BLaER1 treated with 17β-estradiol and CSF1 and Interleukin-3, amounts not matched to agents 10 nM and 100 nM (cell line): ENCODE data around the gene ADCY3.

Experiments
- H3K27ac ChIP-seq, 11 experiments: shearing (Covaris generic); formaldehyde crosslinking; 2 replicates each; pipeline ENCODE4 v1.8.1; 2022
- H3K27me3 ChIP-seq, 11 experiments: shearing (Covaris generic); formaldehyde crosslinking; 2 replicates each; pipeline ENCODE4 v1.8.1; 2022
- H3K36me3 ChIP-seq, 11 experiments: shearing (Covaris generic); formaldehyde crosslinking; 2 replicates each; pipeline ENCODE4 v1.8.1; 2022
- H3K4me1 ChIP-seq, 10 experiments: shearing (Covaris generic); formaldehyde crosslinking; 2 replicates each; pipeline ENCODE4 v1.8.1; 2022
- H3K4me2 ChIP-seq, 11 experiments: shearing (Covaris generic); formaldehyde crosslinking; 2 replicates each; pipeline ENCODE4 v1.8.1; 2022
- H3K4me3 ChIP-seq, 10 experiments: shearing (Covaris generic); formaldehyde crosslinking; 2 replicates each; pipeline ENCODE4 v1.8.1; 2022
- H3K9ac ChIP-seq, 11 experiments: shearing (Covaris generic); formaldehyde crosslinking; 2 replicates each; pipeline ENCODE4 v1.8.1; 2022
- H3K9me3 ChIP-seq, 11 experiments: shearing (Covaris generic); formaldehyde crosslinking; replicated peaks in 1 of 11; 2 replicates each; pipeline ENCODE4 v1.8.1; 2022
- H4K20me1 ChIP-seq, 11 experiments: shearing (Covaris generic); formaldehyde crosslinking; 2 replicates each; pipeline ENCODE4 v1.8.1; 2022
- Cebpa-rat ChIP-seq, 11 experiments: shearing (Covaris generic); IDR thresholded peaks; 2 replicates each; pipeline ENCODE4 v1.8.1; 2022

Gene ADCY3

GRCh38 chr2:24863641-24864040 lies 56.4 kb downstream of the ADCY3 start:
- Histone ChIP-seq H3K4me3 (no peak overlapping the region), H3K27me3 (no peaks in the 10 kb centered on the region), H3K4me1 (no peaks in the 10 kb centered on the region), H3K36me3 (peaks cover 6 to 78% (median 29%) of the 10 kb centered on the region in 11 experiments; a peak in 18 of 22 replicates), H3K9me3 (no peaks in the 10 kb centered on the region), H3K4me2 (no peak overlapping the region), H3K9ac (no peak overlapping the region), H3K27ac (no peak overlapping the region), H4K20me1 (peaks cover 0 to 23% (median 0%) of the 10 kb centered on the region in 11 experiments; a peak in 5 of 22 replicates)
- no peak for TF ChIP-seq Cebpa-rat (IDR thresholded peaks at IDR 0.05)

GRCh38 chr2:24861500-24861899 lies 58.5 kb downstream of the ADCY3 start:
- no peak overlapping the region for H3K9ac ChIP-seq
- H3K27ac ChIP-seq = no peak overlapping the region
- no peaks in the 10 kb centered on the region for H3K9me3 ChIP-seq
- H3K27me3 ChIP-seq = no peaks in the 10 kb centered on the region
- H3K4me2 ChIP-seq = no peak overlapping the region
- H3K4me3 ChIP-seq = no peak overlapping the region
- H3K36me3 ChIP-seq = peaks cover 6 to 67% (median 21%) of the 10 kb centered on the region in 11 experiments; a peak in 15 of 22 replicates
- TF ChIP-seq Cebpa-rat (IDR thresholded peaks at IDR 0.05) = no peak
- H4K20me1 ChIP-seq = peaks cover 0 to 30% (median 0%) of the 10 kb centered on the region in 11 experiments; a peak in 5 of 22 replicates
- peaks cover under 1 to 18% (median 13%) of the 10 kb centered on the region in 10 experiments; a peak in 18 of 20 replicates for H3K4me1 ChIP-seq

GRCh38 chr2:24860631-24861030 lies 59.4 kb downstream of the ADCY3 start:
- Histone ChIP-seq H3K27ac (no peak overlapping the region), H3K36me3 (peaks cover 6 to 63% (median 14%) of the 10 kb centered on the region in 11 experiments; a peak in 14 of 22 replicates), H3K4me1 (peaks cover 6 to 27% (median 21%) of the 10 kb centered on the region in 10 experiments; a peak in 18 of 20 replicates), H3K4me3 (no peak overlapping the region), H3K9me3 (no peaks in the 10 kb centered on the region), H3K27me3 (no peaks in the 10 kb centered on the region), H4K20me1 (peaks cover 0 to 33% (median 0%) of the 10 kb centered on the region in 11 experiments; a peak in 6 of 22 replicates), H3K4me2 (no peak overlapping the region), H3K9ac (no peak overlapping the region)
- TF ChIP-seq Cebpa-rat (IDR thresholded peaks at IDR 0.05) = no peak

- Histone ChIP-seq H4K20me1 (peaks cover 0 to 38% (median 0%) of the 10 kb centered on the region in 11 experiments; a peak in 6 of 22 replicates), H3K9me3 (no peaks in the 10 kb centered on the region), H3K27ac (no peak overlapping the region), H3K4me2 (no peak overlapping the region), H3K4me1 (peaks cover 6 to 32% (median 26%) of the 10 kb centered on the region in 10 experiments; a peak in 18 of 20 replicates), H3K36me3 (peaks cover 6 to 58% (median 14%) of the 10 kb centered on the region in 11 experiments; a peak in 14 of 22 replicates), H3K4me3 (no peak overlapping the region), H3K9ac (no peak overlapping the region), H3K27me3 (no peaks in the 10 kb centered on the region)
- TF ChIP-seq Cebpa-rat (IDR thresholded peaks at IDR 0.05) = no peak
Measured at GRCh38 chr2:24859968-24860600, 60.0 kb downstream of the ADCY3 start.

- no peak overlapping the region for H3K4me2 ChIP-seq
- H4K20me1 ChIP-seq = peaks cover 0 to 38% (median 0%) of the 10 kb centered on the region in 11 experiments; a peak in 6 of 22 replicates
- H3K36me3 ChIP-seq = peaks cover 1 to 57% (median 18%) of the 10 kb centered on the region in 11 experiments; a peak in 17 of 22 replicates
- no peak for TF ChIP-seq Cebpa-rat (IDR thresholded peaks at IDR 0.05)
- no peak overlapping the region for H3K4me3 ChIP-seq
- no peak overlapping the region for H3K9ac ChIP-seq
- H3K27me3 ChIP-seq = no peaks in the 10 kb centered on the region
- H3K4me1 ChIP-seq = peaks cover 6 to 32% (median 26%) of the 10 kb centered on the region in 10 experiments; a peak in 18 of 20 replicates
- H3K9me3 ChIP-seq = no peaks in the 10 kb centered on the region
- no peak overlapping the region for H3K27ac ChIP-seq
Measured at GRCh38 chr2:24858996-24859395, 61.0 kb downstream of the ADCY3 start.

- peaks cover 6 to 32% (median 26%) of the 10 kb centered on the region in 10 experiments; a peak in 18 of 20 replicates for H3K4me1 ChIP-seq
- H3K27me3 ChIP-seq = no peaks in the 10 kb centered on the region
- H3K9me3 ChIP-seq = no peaks in the 10 kb centered on the region
- H3K27ac ChIP-seq = no peak overlapping the region
- H3K4me3 ChIP-seq = no peak overlapping the region
- H4K20me1 ChIP-seq = peaks cover 0 to 38% (median 0%) of the 10 kb centered on the region in 11 experiments; a peak in 6 of 22 replicates
- peaks cover 0 to 65% (median 26%) of the 10 kb centered on the region in 11 experiments; a peak in 17 of 22 replicates for H3K36me3 ChIP-seq
- peak overlapping the region in 4 of 11 experiments; percentile 16 to 63 (median 58); a peak in 6 of 22 replicates for H3K4me2 ChIP-seq
- TF ChIP-seq Cebpa-rat (IDR thresholded peaks at IDR 0.05) = no peak
- no peak overlapping the region for H3K9ac ChIP-seq
Measured at GRCh38 chr2:24857746-24858145, 62.3 kb downstream of the ADCY3 start.

- H3K27ac ChIP-seq = peak overlapping the region in 1 of 11 experiments; percentile 18; a peak in 1 of 22 replicates
- H3K36me3 ChIP-seq = peaks cover 0 to 70% (median 36%) of the 10 kb centered on the region in 11 experiments; a peak in 18 of 22 replicates
- H3K9me3 ChIP-seq = peaks cover 0 to 9% (median 5%) of the 10 kb centered on the region in 11 experiments; a peak in 11 of 22 replicates
- H3K4me2 ChIP-seq = peak overlapping the region in 10 of 11 experiments; percentile 2 to 71 (median 48); a peak in 18 of 22 replicates
- H3K4me3 ChIP-seq = no peak overlapping the region
- H3K4me1 ChIP-seq = peaks cover 6 to 32% (median 26%) of the 10 kb centered on the region in 10 experiments; a peak in 18 of 20 replicates
- H3K27me3 ChIP-seq = no peaks in the 10 kb centered on the region
- peaks cover 0 to 35% (median 0%) of the 10 kb centered on the region in 11 experiments; a peak in 6 of 22 replicates for H4K20me1 ChIP-seq
- H3K9ac ChIP-seq = no peak overlapping the region; a peak in 1 of 22 replicates
- no peak for TF ChIP-seq Cebpa-rat (IDR thresholded peaks at IDR 0.05)
Measured at GRCh38 chr2:24856791-24857211, 63.2 kb downstream of the ADCY3 start.

GRCh38 chr2:24855726-24856125 lies 64.3 kb downstream of the ADCY3 start:
- Histone ChIP-seq H3K4me1 (peaks cover 9 to 32% (median 26%) of the 10 kb centered on the region in 10 experiments; a peak in 18 of 20 replicates), H3K9ac (peak overlapping the region in 2 of 11 experiments; percentile 3 to 35; a peak in 2 of 22 replicates), H3K4me3 (no peak overlapping the region), H3K27me3 (no peaks in the 10 kb centered on the region), H3K36me3 (peaks cover 0 to 73% (median 41%) of the 10 kb centered on the region in 11 experiments; a peak in 18 of 22 replicates), H4K20me1 (peaks cover 0 to 30% (median 0%) of the 10 kb centered on the region in 11 experiments; a peak in 5 of 22 replicates), H3K4me2 (peak overlapping the region in 10 of 11 experiments; percentile 7 to 71 (median 48); a peak in 16 of 22 replicates), H3K27ac (peak overlapping the region in 2 of 11 experiments; percentile 10 to 36; a peak in 2 of 22 replicates), H3K9me3 (peaks cover 0 to 19% (median 13%) of the 10 kb centered on the region in 11 experiments; a peak in 12 of 22 replicates)
- TF ChIP-seq Cebpa-rat (IDR thresholded peaks at IDR 0.05) = no peak
